Adipose tissue (tissue), 3 donors: ENCODE results near the gene MVD. TPM values are rescaled to one million over a fixed set of nuclear protein-coding genes. Genes with fewer than 3 reads are reported as not detected.

Source experiments
- H3K27ac ChIP-seq: one replicate; pipeline ENCODE4 v1.5.1; 2013; ENCODE audit warnings: low read depth, low read length
- WGBS, 3 donors: extraction: QIAGEN DNeasy Blood & Tissue Kit; methylation state at CpG; one replicate each; pipeline ENCODE4 v1.1.7; 2013; 5-methylcytosine and 5-hydroxymethylcytosine counted together
- polyA plus RNA-seq, 3 donors: library from polyadenylated mRNA; stranded (reverse); fragments of 200-250 nt; gene quantifications; one replicate each; pipeline ENCODE4 v1.2.3, GENCODE V29; 2013
- donor health status: healthy with polysubstance abuse.
- donor health status: Bipolar disorder and iron deficiency.
- donor health status: healthy.

MVD gene
- polyA plus RNA-seq, 3 donors: 22.6 to 34.5 (median 31.2) TPM

DNA sequence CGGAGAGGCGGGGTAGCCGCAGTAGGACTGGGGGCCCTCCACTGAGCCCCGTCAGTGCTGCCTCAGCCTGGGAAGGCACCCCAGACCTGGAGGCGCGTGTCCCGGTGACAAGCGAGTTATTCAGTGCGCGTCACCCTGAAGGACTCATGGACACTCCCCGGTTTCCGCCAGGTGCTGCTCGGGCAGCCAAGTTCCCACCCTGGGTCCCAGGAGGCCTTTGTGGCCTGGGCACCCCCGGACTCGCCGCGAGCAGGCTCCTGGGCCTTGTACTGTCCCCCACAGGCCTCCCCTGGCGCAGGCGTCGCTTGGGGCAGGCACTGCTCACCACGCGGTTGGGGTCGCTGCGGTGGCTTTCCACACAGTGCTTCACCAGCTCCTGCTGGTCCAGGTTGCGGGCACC lies 35.8 kb upstream of the MVD start:
- WGBS, 3 donors: 93 to 96% (median 96%) methylated on average over 22 to 25 of the region's 25 CpGs
- H3K27ac ChIP-seq: no peak overlapping the region

DNA sequence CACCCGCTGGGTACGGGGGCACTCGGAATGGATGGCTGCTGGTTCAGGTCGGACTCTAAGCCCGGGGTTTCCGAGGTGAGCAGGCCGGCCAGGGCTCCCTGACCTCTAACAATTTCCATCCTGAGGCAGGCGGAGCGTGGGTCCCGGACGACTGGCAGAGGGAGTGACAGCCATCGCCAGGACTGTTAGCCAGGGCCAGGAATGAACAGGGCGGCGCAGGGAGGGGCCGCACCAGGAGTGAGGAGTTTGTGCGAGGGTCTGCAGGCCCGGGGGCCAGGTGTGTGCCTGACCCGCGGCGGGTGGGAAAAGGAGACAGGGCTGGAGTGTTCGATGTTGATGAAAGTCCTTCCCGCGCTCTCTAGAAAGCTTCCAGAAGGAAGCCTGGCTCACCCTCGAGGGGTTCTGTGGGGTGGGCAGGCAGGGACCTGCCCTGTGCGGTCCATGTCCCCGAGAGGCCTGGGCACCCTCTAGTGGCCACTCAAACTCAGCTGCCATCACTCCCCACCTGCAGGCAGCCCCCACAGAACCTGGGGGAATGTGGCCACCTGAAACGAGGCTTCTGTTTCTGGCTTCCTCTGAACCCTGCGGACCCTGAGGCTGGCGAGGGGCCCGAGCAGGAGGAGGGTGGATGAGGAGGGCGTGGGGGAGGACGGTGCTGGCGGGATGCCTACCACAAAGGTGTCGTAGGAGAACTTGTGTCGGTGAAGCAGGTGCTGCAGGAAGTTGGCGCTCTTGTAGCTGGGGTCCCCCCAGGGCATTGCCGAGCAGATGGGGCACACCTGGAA lies 35.1 kb upstream of the MVD start:
- H3K27ac ChIP-seq: no peak overlapping the region
- 84 to 88% (median 87%) methylated on average over 37 of the region's 37 CpGs for WGBS, 3 donors

DNA sequence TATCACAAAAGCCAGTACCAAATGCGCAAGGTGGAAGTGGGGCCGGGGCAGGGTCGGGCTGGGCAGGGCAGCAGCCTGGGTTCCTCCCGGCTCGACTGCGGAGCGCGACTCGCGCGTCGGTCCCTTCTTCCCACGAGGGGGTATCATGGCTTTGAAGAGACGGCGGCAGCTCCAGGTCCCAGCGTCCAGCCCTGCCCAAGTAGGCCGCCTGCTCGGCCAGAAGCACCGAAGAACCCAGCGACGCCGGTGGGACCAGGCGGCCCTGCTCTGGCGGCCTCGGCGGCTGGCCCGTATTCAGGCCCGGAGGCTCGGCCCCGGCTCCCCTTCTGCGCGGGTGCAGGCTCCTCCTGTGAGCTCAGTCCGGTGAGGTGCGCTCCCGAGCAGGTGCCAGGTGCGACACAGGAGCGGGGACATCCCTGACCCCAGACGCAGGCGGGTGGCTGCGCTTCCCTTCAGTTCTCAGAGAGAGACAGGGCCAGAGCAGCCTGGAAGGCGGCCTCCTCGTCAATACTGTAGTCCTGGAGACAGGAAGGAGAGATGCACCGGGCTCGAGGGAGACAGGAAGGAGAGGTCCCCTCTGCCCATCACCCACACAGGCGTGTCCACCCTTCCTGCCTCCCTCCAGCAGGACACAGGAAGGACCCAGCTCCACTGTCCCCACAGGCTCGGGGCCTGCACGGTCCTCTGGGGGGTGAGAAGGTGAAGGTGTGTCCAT lies 34.4 kb upstream of the MVD start:
- 87 to 93% (median 92%) methylated on average over 44 to 47 of the region's 47 CpGs for WGBS, 3 donors
- H3K27ac ChIP-seq: no peak overlapping the region

GRCh38 chr16:88696441-88696840 lies 33.5 kb upstream of the MVD start:
- WGBS, 3 donors: 86 to 87% (median 87%) methylated on average over 14 of the region's 14 CpGs

DNA sequence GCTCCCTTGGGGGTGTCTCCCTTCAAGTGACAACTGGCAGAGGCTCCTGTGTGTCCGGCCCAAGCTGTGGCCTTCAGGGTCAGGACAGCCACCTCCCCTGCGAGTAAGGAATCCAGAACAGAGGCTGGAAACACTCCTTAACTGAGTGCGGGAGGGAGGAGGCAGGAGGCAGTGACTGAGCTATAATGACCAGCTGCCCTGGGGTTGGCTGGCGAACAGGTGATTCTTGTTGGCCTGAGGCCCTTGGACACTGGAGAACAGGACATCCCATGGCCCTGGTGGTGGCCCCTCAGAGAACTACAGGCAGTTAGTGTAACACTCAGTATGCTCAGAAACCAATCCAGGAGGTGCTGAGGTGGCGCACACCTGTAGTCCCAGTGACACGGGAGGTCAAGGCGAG lies 32.9 kb upstream of the MVD start:
- 90 to 97% (median 95%) methylated on average over 7 of the region's 7 CpGs for WGBS, 3 donors
- H3K27ac ChIP-seq: no peak overlapping the region

More at GRCh38 chr16:88696441-88696840, 33.5 kb upstream of the MVD start:
- no peak overlapping the region for H3K27ac ChIP-seq

GRCh38 chr16:88695218-88695617 lies 32.3 kb upstream of the MVD start:
- WGBS, 3 donors: 76 to 84% (median 80%) methylated on average over 15 of the region's 15 CpGs
- H3K27ac ChIP-seq: no peak overlapping the region

DNA sequence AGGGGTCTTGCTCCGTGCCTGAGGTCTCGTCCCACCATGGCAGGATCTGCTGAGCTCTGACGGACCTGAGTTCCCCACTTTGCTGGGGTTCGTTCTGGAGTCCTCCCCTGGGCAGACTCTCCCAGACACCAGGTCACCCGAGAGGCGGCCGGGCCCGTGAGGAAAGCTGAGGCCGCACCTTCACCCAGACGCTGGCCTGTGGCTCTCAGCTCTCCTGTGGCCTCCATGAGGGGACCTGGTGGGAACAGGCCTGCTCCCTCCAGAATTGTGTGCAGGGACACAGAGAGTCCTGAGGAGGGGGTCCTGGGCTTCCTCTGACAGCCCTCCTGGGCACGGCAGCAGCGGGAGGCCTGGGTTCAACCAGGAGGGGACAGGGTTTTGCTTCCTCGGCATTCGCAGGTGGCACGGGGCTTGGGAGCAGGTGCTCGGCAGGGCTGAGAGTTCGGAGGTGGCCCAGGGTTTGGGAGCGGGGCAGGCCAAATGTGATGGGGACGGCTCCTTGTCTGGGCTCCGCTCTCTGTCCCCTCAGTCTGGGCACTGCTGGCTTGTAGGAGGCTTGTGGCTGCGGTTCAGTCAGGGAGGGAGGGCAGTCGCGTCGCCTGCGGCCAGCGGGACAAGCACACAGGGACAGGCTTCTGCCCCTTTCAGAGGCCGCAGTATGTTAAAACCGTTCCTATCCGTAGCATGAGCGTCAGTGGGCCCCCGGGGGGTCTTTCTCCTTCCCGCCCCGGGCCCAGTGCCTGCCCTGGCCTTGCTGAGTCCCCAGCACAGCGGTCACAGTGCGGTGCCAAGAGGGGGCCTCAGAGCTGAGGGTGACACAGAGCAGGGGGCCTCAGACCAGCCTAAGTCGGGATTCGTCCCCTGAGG lies 31.6 kb upstream of the MVD start:
- no peak overlapping the region for H3K27ac ChIP-seq
- WGBS, 3 donors: 88 to 93% (median 93%) methylated on average over 32 to 37 of the region's 37 CpGs

- H3K27ac ChIP-seq: no peak overlapping the region
- 89 to 90% (median 90%) methylated on average over 39 of the region's 39 CpGs for WGBS, 3 donors
Observed at GRCh38 chr16:88693420-88694177, 30.7 kb upstream of the MVD start.

DNA sequence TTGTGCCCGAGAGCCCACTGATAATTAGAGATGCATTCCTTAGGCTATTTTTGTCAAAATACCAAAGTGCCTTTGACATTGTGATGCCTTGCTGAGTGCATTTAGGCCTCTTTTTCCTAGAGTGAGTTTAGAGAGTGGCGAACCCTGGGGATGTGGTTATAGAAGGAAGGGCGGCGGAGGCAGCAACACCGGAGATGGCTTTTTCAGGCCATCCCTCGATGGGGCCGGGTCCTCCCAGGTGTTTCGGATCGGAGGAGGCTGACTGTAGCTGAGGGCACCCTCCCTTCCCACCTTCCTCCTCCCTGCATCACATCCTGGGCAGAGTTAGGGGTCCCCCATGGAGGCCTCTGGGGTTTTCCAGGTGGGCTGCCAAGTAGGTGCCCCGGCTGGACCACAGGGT lies 30.0 kb upstream of the MVD start:
- no peak overlapping the region for H3K27ac ChIP-seq
- WGBS, 3 donors: 65 to 89% (median 67%) methylated on average over 10 of the region's 10 CpGs

GRCh38 chr16:88691924-88692560 lies 29.2 kb upstream of the MVD start:
- no peak overlapping the region for H3K27ac ChIP-seq
- WGBS, 3 donors: 53 to 87% (median 59%) methylated on average over 26 of the region's 26 CpGs

DNA sequence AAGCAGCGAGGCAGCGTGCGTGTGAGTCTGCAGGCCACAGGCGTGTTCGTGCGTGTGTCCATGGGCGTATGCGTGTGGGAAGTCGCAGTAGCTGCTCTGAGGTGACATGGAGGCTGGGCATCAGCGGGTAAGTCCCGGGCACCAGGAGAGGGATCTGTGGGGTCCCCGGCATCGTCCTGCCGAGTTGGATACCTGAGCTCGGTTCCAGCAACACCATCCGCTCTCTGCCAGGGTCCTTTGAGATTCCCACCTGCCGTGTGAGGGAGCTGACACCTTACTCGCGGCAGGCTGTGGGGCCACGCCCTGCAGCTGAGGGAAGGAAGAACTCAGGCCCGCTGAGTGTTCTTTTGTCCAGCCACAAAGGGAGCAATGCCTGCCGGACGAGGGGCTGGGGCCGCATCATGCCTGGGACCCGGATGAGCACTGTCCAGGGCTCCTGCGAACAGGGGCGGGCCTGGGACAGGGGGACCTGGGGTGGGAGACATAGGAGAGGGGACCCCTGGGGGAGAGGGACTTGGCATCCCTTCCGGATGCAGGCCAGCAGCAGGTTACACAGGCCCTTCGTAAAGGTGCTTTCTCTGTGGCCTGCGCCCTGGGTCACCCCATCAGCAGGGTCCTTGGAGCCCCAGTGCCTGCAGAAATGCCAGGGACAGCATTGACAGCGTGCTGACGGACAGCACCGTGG lies 28.4 kb upstream of the MVD start:
- WGBS, 3 donors: 82 to 95% (median 82%) methylated on average over 33 of the region's 33 CpGs

DNA sequence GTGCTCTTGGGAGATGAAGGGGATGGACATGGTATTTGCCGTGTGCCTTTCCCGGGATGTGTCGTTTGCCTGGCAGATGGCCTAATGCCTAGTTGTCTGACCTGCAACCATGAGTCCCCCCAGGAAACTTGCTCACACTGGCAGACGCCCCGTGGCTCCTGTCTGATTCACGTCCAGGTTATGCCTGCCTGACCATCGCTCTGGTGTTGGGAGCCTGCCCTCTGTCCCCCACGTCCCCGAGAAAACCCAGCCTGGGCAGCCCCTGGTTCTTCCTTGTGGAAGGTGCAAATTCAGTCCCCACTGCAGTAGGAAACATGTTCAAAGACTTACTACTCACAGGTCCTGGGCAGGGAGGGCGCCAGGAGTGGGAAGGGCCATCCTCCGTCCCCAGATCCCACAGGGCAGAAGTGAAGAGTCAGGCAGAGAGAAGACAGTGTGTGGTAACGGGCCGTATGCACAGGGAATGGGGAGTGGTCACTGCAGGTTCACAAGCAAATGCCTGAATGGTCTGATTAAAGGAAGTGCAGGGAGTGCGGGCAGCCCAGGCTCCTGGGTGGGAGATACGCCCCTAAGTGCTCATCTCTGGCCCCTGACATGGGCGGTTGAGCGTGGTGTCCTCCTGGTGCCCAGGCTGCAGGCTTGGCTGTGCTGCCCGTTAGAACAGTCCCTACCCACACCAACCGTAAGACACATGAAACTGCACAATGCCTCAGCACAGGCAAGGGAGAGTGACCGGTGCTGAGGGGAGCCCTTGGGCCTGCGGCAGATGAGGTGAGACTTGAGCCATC lies 27.6 kb upstream of the MVD start:
- H3K27ac ChIP-seq: no peak overlapping the region
- WGBS, 3 donors: 82 to 86% (median 84%) methylated on average over 20 to 21 of the region's 21 CpGs

More for the DNA sequence above, 28.4 kb upstream of the MVD start:
- H3K27ac ChIP-seq: no peak overlapping the region

DNA sequence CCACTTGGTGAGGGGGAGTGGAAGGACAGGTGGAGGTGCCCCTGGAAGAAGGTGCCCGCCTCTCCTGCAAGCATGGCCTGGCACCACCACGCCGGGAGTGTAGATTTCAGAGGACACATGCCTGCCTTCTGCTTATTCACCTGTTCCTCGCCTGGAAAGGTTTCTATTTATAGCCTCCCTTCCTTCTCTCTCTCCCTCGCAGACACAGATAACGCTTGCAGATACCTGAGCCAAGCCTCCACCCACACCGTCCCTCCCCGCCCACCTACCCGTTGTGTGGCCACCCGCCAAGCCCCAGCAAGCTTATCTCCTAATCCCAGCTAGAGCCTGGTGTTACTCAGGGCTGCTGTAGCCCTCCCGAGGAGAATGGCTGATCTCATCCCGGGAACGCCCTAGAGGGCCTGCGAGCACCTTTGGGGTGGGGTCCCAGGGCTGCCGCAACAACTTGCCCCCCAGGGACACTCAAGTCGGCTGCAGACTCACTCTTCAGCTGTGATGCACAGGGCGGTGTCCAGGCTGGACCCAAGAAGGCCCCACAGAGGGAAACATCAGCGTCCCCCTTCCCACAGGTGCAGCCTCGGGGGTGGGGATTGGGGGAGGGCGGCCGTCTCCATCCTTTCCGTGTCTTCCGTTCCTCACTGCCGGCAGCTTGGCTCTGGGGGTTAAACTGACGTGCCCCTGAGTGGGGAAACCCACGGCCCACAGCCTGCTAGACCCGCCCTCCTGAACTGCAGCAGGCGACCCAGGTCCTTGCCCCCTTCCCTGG lies 25.3 kb upstream of the MVD start:
- 19 to 54% (median 34%) methylated on average over 26 to 28 of the region's 28 CpGs for WGBS, 3 donors

DNA sequence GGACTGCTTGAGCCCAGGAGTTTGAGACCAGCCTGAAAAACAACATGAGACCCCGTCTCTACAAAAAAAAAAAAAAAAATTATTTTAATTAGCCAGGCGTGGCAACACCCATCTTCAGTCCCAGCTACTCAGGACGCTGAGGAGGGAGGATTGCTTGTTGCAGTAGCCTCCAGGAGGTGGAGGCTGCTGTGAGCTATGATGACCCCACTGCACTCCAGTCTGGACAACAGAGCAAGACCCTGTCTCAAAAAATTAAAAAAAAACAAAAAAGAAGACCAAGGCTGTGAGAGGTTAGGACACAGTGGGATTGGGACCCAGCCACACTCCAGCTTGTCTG lies 24.8 kb upstream of the MVD start:
- no peak overlapping the region for H3K27ac ChIP-seq
- 48 to 77% (median 76%) methylated on average over 3 of the region's 3 CpGs for WGBS, 3 donors

More for the DNA sequence above, 25.3 kb upstream of the MVD start:
- no peak overlapping the region for H3K27ac ChIP-seq

DNA sequence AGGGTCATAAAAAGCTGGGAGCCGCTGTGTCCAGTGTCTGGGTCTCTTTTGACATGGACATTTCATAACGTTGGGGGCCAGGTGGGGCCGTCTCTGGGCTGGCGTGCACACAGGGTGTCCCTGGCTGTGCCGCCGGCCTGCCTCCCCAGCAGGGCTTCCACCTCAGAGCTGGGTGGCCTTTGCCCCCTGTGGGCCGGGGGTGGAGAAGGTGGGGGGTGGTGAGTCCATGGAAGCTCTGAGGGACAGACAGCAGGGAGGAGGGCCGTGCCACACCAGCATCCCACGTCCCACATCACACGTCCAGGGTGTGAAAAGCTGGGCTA lies 24.3 kb upstream of the MVD start:
- no peak overlapping the region for H3K27ac ChIP-seq
- 29 to 68% (median 52%) methylated on average over 9 to 10 of the region's 10 CpGs for WGBS, 3 donors
